HepG2 (cell line): ENCODE data around the gene KRTAP1-4. TPM values are rescaled to one million over a fixed set of nuclear protein-coding genes. Genes with fewer than 3 reads are reported as not detected.

Experiments used
- ATAC-seq: fragments of 200-7000 bp; cut with Tn5 transposase; 3 replicates; pipeline ENCODE4 v1.9.1; 2020; ENCODE audit warnings: mild to moderate bottlenecking, moderate library complexity
- Bru-seq: library from RNA; stranded (reverse); fragments of 400-500 nt; gene quantifications from one replicate; lab custom pipeline; 2021; lab: Mats Ljungman, UMichigan
- BruChase-seq, 2 experiments: library from RNA; stranded (reverse); fragments of 400-500 nt; gene quantifications; one replicate each; lab custom pipeline; 2021; lab: Mats Ljungman, UMichigan
- BruUV-seq: library from RNA; stranded (reverse); fragments of 400-500 nt; replicated peaks from 2 replicates; lab custom pipeline; 2021; lab: Mats Ljungman, UMichigan
- CTCF ChIA-PET: fragments of 300-600 bp; formaldehyde crosslinking; extraction: SDS; loops from one replicate; lab custom pipeline; 2021; ENCODE audit warnings: low total read pairs, inconsistent platforms, low intra/inter-chr PET ratio; lab: Yijun Ruan, JAX
- POLR2A ChIA-PET: fragments of 350-600 bp; sonication (Branson Sonifier 250); formaldehyde crosslinking; loops from one replicate; lab custom pipeline; 2020; ENCODE audit warnings: antibody characterized with exemption, inconsistent platforms; lab: Yijun Ruan, JAX
- DNase-seq: peaks from one replicate; pipeline ENCODE4 v3.0.0-alpha.2; 2015; ENCODE audit warnings: low spot score
- FAIRE-seq: peaks from 3 replicates; lab custom pipeline; 2011; peaks lifted over from hg19 to GRCh38; lab: Jason Lieb, UNC
- H2AFZ ChIP-seq: one replicate; pipeline ENCODE4 v1.6.1; 2011; ENCODE audit warnings: low read length, inconsistent platforms
- H3K27ac ChIP-seq: fragments of 300-600 bp; 3 replicates; pipeline ENCODE4 v1.8.0; 2011; ENCODE audit warnings: mixed run types, mild to moderate bottlenecking, mixed read lengths, low read length, inconsistent platforms; ENCODE audit not compliant: insufficient read depth; ENCODE audit errors: extremely low read length
- H3K27me3 ChIP-seq, 2 experiments: fragments of 200-600 bp in 1 of 2; 2 replicates in 1 of 2; 3 replicates in 1 of 2; pipeline versions ENCODE4 v1.6.0 to v1.8.0; 2011; ENCODE audit warnings: low read length in 2 of 2, mild to moderate bottlenecking in 2 of 2, moderate library complexity in 2 of 2, inconsistent platforms in 1 of 2; ENCODE audit not compliant: insufficient read depth in 2 of 2, control insufficient read depth in 1 of 2
- H3K36me3 ChIP-seq, 2 experiments: fragments of 200-600 bp in 1 of 2; replicated peaks in 1 of 2; 2 replicates in 1 of 2; 3 replicates in 1 of 2; pipeline versions ENCODE4 v1.5.1 to v1.8.0; 2011; ENCODE audit warnings: low read length in 2 of 2, inconsistent platforms in 1 of 2; ENCODE audit not compliant: insufficient read depth in 2 of 2, control insufficient read depth in 1 of 2
- H3K4me1 ChIP-seq: 2 replicates; pipeline ENCODE4 v1.5.1; 2012; ENCODE audit warnings: low read length, inconsistent platforms; ENCODE audit not compliant: insufficient read depth
- H3K4me2 ChIP-seq: 2 replicates; pipeline ENCODE4 v1.6.0; 2011; ENCODE audit warnings: low read depth, low read length, inconsistent platforms
- H3K4me3 ChIP-seq, 3 experiments: fragments of 200-600 bp in 1 of 3; sonication (generic), shearing (Covaris generic) in 1 of 3; replicated peaks in 1 of 3; 2 replicates each; pipeline ENCODE4 v1.5.1; 2011 to 2016; ENCODE audit warnings: low read length in 3 of 3, inconsistent platforms in 2 of 3, low read depth in 2 of 3, mild to moderate bottlenecking in 2 of 3, control low read depth in 1 of 3, mixed read lengths in 1 of 3; ENCODE audit not compliant: insufficient read depth in 1 of 3
- H3K79me2 ChIP-seq: one replicate; pipeline ENCODE4 v1.6.1; 2011; ENCODE audit warnings: low read length, inconsistent platforms; ENCODE audit not compliant: insufficient read depth
- H3K9ac ChIP-seq: 2 replicates; pipeline ENCODE4 v1.6.0; 2011; ENCODE audit warnings: mild to moderate bottlenecking, low read depth, low read length, inconsistent platforms; ENCODE audit not compliant: insufficient read depth
- H3K9me3 ChIP-seq: 2 replicates; pipeline ENCODE4 v1.5.1; 2012; ENCODE audit warnings: mild to moderate bottlenecking, low read length
- H4K20me1 ChIP-seq: 2 replicates; pipeline ENCODE4 v1.6.0; 2011; ENCODE audit warnings: inconsistent platforms, mild to moderate bottlenecking, low read length, moderate library complexity; ENCODE audit not compliant: insufficient read depth
- ARID4A ChIP-seq: sonication (generic); formaldehyde crosslinking; IDR thresholded peaks from 2 replicates; pipeline ENCODE4 v1.5.0; 2020; ENCODE audit warnings: mild to moderate bottlenecking, missing genetic modification reagents, borderline replicate concordance
- DMAP1 ChIP-seq: IDR thresholded peaks from 2 replicates; pipeline ENCODE4 v1.6.1; 2016
- HMG20B ChIP-seq: conservative IDR thresholded peaks from 2 replicates; pipeline ENCODE4 v1.6.1; 2016; ENCODE audit warnings: missing genetic modification reagents, missing compliant biosample characterization
- HOXA3 ChIP-seq: sonication (generic); formaldehyde crosslinking; IDR thresholded peaks from 2 replicates; pipeline ENCODE4 v1.5.0; 2020; ENCODE audit warnings: missing genetic modification reagents
- MED1 ChIP-seq: sonication (generic); formaldehyde crosslinking; IDR thresholded peaks from 2 replicates; pipeline ENCODE4 v1.4.0; 2020; ENCODE audit warnings: missing genetic modification reagents
- MIER3 ChIP-seq: IDR thresholded peaks from 2 replicates; pipeline ENCODE4 v1.6.1; 2016; ENCODE audit warnings: missing compliant biosample characterization, borderline replicate concordance
- NKX3-1 ChIP-seq: sonication (generic); formaldehyde crosslinking; IDR thresholded peaks from 2 replicates; pipeline ENCODE4 v1.5.0; 2020; ENCODE audit warnings: missing genetic modification reagents
- POGK ChIP-seq: sonication (generic); formaldehyde crosslinking; conservative IDR thresholded peaks from 2 replicates; pipeline ENCODE4 v1.8.0; 2022; ENCODE audit warnings: mild to moderate bottlenecking, moderate library complexity, missing genetic modification reagents
- SNAPC5 ChIP-seq: sonication (generic); formaldehyde crosslinking; IDR thresholded peaks from 2 replicates; pipeline ENCODE4 v1.8.1; 2023; ENCODE audit warnings: mild to moderate bottlenecking, missing genetic modification reagents, borderline replicate concordance
- SP1 ChIP-seq, 2 experiments: fragments of 450-650 bp in 1 of 2; sonication (generic) in 1 of 2; formaldehyde crosslinking in 1 of 2; IDR thresholded peaks; 2 replicates each; pipeline versions ENCODE4 v1.4.0 to v1.6.1; 2016 to 2020; ENCODE audit warnings: missing genetic modification reagents in 1 of 2
- YEATS4 ChIP-seq: sonication (generic); formaldehyde crosslinking; IDR thresholded peaks from 2 replicates; pipeline ENCODE4 v1.4.0; 2020; ENCODE audit warnings: missing genetic modification reagents, borderline replicate concordance
- ZBTB42 ChIP-seq: sonication (generic); formaldehyde crosslinking; IDR thresholded peaks from 2 replicates; pipeline ENCODE4 v1.5.0; 2020; ENCODE audit warnings: mild to moderate bottlenecking, missing genetic modification reagents
- ZFP62 ChIP-seq: sonication (generic); formaldehyde crosslinking; IDR thresholded peaks from 2 replicates; pipeline ENCODE4 v1.4.0; 2020; ENCODE audit warnings: missing genetic modification reagents
- ZNF781 ChIP-seq: sonication (generic); formaldehyde crosslinking; IDR thresholded peaks from 2 replicates; pipeline ENCODE4 v1.5.1; 2020; ENCODE audit warnings: borderline replicate concordance, mild to moderate bottlenecking, missing genetic modification reagents; ENCODE audit errors: not compliant biosample characterization
- ZSCAN29 ChIP-seq: sonication (generic); formaldehyde crosslinking; conservative IDR thresholded peaks from 2 replicates; pipeline ENCODE4 v1.4.0; 2020; ENCODE audit warnings: mild to moderate bottlenecking, missing genetic modification reagents
- WGBS: methylation state at CpG from one replicate; pipeline ENCODE4 v1.1.6; 2017; ENCODE audit warnings: low lambda C conversion rate; 5-methylcytosine and 5-hydroxymethylcytosine counted together
- in situ Hi-C: cut with HindIII; loops from 2 replicates; pipeline ENCODE4 v1.10.0; 2017; ENCODE audit warnings: low pct_unique_long_range_greater_than_20kb; ENCODE audit not compliant: extremely low pct_ligation_motif_present
- intact Hi-C: fragments of 100-400 bp; cut with micrococcal nuclease; formaldehyde crosslinking; loops from one replicate; pipeline ENCODE4 v1.10.0; 2022; ENCODE audit not compliant: unreplicated experiment
- long read RNA-seq, 2 experiments: library from RNA in 1 of 2; library from polyadenylated mRNA in 1 of 2; stranded (forward) in 1 of 2; unstranded in 1 of 2; transcript quantifications; one replicate each; pipeline ENCODE4 v2.0.0, GENCODE V29; 2019 to 2022
- polyA minus RNA-seq, 3 experiments: library from RNA; depleted of rRNA, polyadenylated mRNA; stranded (reverse); fragments of >200 nt; gene quantifications; 2 replicates each; pipeline ENCODE4 v1.2.3, GENCODE V29; 2011; ENCODE audit warnings: low replicate concordance in 1 of 3
- polyA plus RNA-seq, 8 experiments: library from polyadenylated mRNA; depleted of rRNA in 3 of 8; stranded (reverse) in 7 of 8; unstranded in 1 of 8; fragments of >200 nt; fragmentation: Illumina TruSeq in 4 of 8; extraction: Trizol in 4 of 8; gene quantifications; 2 replicates each; pipeline versions ENCODE4 v1.2.1 to v1.2.3, GENCODE V29; 2011 to 2016; ENCODE audit warnings: low read depth in 4 of 8, missing spikeins in 1 of 8, mixed read lengths in 1 of 8; ENCODE audit not compliant: insufficient read depth in 1 of 8
- total RNA-seq, 5 experiments: library from RNA; depleted of rRNA; stranded (reverse); fragments of >200 nt; fragmentation: Illumina TruSeq; extraction: Trizol; gene quantifications; 2 replicates each; pipeline ENCODE4 v1.2.3, GENCODE V29; 2016; ENCODE audit warnings: low read depth in 1 of 5

The KRTAP1-4 gene
- total RNA-seq (2016; rRNA removed; fragmentation: Illumina TruSeq; extraction: Trizol) (not detected in 2 replicates), polyA plus RNA-seq (2011; rRNA removed) (not detected in 2 replicates), polyA minus RNA-seq (2011; rRNA and poly(A)+ RNA removed; ENCODE audit: low replicate concordance) (not detected in 2 replicates), Bru-seq, nascent RNA (not detected), BruChase-seq, experiment 1, labeled RNA remaining after a 6-hour chase (not detected), BruChase-seq, experiment 2, labeled RNA remaining after a 2-hour chase (not detected)
- total RNA-seq (2016; cell fraction: cytosol; rRNA removed; fragmentation: Illumina TruSeq; extraction: Trizol; ENCODE audit: low read depth) = not detected in 2 replicates
- not detected in 2 replicates for total RNA-seq (2016; cell fraction: insoluble cytoplasmic fraction; rRNA removed; fragmentation: Illumina TruSeq; extraction: Trizol)
- not detected in 2 replicates for total RNA-seq (2016; cell fraction: membrane; rRNA removed; fragmentation: Illumina TruSeq; extraction: Trizol)
- not detected in 2 replicates for total RNA-seq (2016; cell fraction: nucleus; rRNA removed; fragmentation: Illumina TruSeq; extraction: Trizol)
- polyA plus RNA-seq (2011; cell fraction: cytosol; rRNA removed) = not detected in 2 replicates
- polyA plus RNA-seq (2011; cell fraction: nucleus; rRNA removed) = not detected in 2 replicates
- polyA plus RNA-seq (2012) = not detected in 2 replicates
- polyA plus RNA-seq (2016; cell fraction: cytosol; fragmentation: Illumina TruSeq; extraction: Trizol; ENCODE audit: low read depth) = not detected in 2 replicates
- not detected in 2 replicates for polyA plus RNA-seq (2016; cell fraction: insoluble cytoplasmic fraction; fragmentation: Illumina TruSeq; extraction: Trizol; ENCODE audit: low read depth)
- not detected in 2 replicates for polyA plus RNA-seq (2016; cell fraction: membrane; fragmentation: Illumina TruSeq; extraction: Trizol; ENCODE audit: low read depth)
- polyA plus RNA-seq (2016; cell fraction: nucleus; fragmentation: Illumina TruSeq; extraction: Trizol; ENCODE audit: insufficient read depth, low read depth) = not detected in 2 replicates
- not detected in 2 replicates for polyA minus RNA-seq (2011; cell fraction: cytosol; rRNA and poly(A)+ RNA removed)
- not detected in 2 replicates for polyA minus RNA-seq (2011; cell fraction: nucleus; rRNA and poly(A)+ RNA removed)
- long read RNA-seq, experiment 1 = 0 reads
- long read RNA-seq, experiment 2 = 0 reads

GRCh38 chr17:41029633-41030245, at the start of gene KRTAP1-4:
Gene KRTAP1-4, minus strand, starts transcription at chr17:41030195. Its CDS starts 117 bp downstream, at chr17:41030078.
- intact Hi-C loops = no loop called here
- in situ Hi-C loops = no loop called here
- POLR2A ChIA-PET = no interaction called here
- H3K36me3 ChIP-seq = no peaks in the 10 kb centered on the region
- H3K4me1 ChIP-seq = no peaks in the 10 kb centered on the region
- DNase-seq (no peak), ATAC-seq (no peak), FAIRE-seq (no peak)
- CTCF ChIA-PET = no interaction called here
- H3K9ac ChIP-seq = no peak within 1 kb of the TSS
- H3K9me3 ChIP-seq = no peaks in the 10 kb centered on the region
- no peak within 1 kb of the TSS for H3K4me3 ChIP-seq
- H3K27ac ChIP-seq = no peak within 1 kb of the TSS
- 70% methylated on average over 6 of the region's 12 CpGs for WGBS
- no peak within 1 kb of the TSS for H3K4me2 ChIP-seq
- no peaks in the 10 kb centered on the region for H3K79me2 ChIP-seq
- BruUV-seq = no TSS peak
- no peaks in the 10 kb centered on the region; a peak in 1 of 5 replicates for H3K27me3 ChIP-seq
- no peaks in the 10 kb centered on the region for H4K20me1 ChIP-seq
- no peak within 1 kb of the TSS for H2AFZ ChIP-seq
- TF ChIP-seq ZSCAN29 (CRISPR knock-in tag) (no peak), YEATS4 (CRISPR knock-in tag) (no peak), HMG20B (no peak), SNAPC5 (CRISPR knock-in tag) (no peak), HOXA3 (CRISPR knock-in tag) (no peak), SP1 (IDR thresholded peaks at IDR 0.05) (no peak), SP1 (CRISPR knock-in tag; IDR thresholded peaks at IDR 0.05) (no peak), ZNF781 (no peak), MIER3 (no peak), DMAP1 (CRISPR knock-in tag) (no peak), POGK (CRISPR knock-in tag) (no peak), MED1 (no peak), NKX3-1 (no peak), ARID4A (no peak), ZBTB42 (no peak), ZFP62 (CRISPR knock-in tag) (no peak)
